Astrocyte of the cerebellum (primary cell): ENCODE data around the gene ECM2.

Source experiments
- DNase-seq: peaks from one replicate; pipeline ENCODE4 v3.0.0-alpha.2; 2011; ENCODE audit warnings: low read depth
- H3K4me3 ChIP-seq: 2 replicates; pipeline ENCODE4 v1.5.1; 2011; ENCODE audit warnings: mild to moderate bottlenecking, low read depth, low read length, moderate library complexity
- in situ Hi-C: cut with HindIII; loops from 2 replicates; pipeline ENCODE4 v1.10.0; 2017; ENCODE audit warnings: low sequenced_read_pairs
- TF ChIP-seq, protein P1 (sequence below): IDR thresholded peaks from 2 replicates; pipeline ENCODE4 v1.5.1; 2012; ENCODE audit warnings: low read length, low read depth, moderate library complexity, mild to moderate bottlenecking; ENCODE audit errors: missing control alignments

ECM2 gene

GRCh38 chr9:92518199-92518598 lies 17.6 kb downstream of the ECM2 start:
- TF ChIP-seq, protein P1, sequence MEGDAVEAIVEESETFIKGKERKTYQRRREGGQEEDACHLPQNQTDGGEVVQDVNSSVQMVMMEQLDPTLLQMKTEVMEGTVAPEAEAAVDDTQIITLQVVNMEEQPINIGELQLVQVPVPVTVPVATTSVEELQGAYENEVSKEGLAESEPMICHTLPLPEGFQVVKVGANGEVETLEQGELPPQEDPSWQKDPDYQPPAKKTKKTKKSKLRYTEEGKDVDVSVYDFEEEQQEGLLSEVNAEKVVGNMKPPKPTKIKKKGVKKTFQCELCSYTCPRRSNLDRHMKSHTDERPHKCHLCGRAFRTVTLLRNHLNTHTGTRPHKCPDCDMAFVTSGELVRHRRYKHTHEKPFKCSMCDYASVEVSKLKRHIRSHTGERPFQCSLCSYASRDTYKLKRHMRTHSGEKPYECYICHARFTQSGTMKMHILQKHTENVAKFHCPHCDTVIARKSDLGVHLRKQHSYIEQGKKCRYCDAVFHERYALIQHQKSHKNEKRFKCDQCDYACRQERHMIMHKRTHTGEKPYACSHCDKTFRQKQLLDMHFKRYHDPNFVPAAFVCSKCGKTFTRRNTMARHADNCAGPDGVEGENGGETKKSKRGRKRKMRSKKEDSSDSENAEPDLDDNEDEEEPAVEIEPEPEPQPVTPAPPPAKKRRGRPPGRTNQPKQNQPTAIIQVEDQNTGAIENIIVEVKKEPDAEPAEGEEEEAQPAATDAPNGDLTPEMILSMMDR: no peak
- no peak overlapping the region for H3K4me3 ChIP-seq
- no peak for DNase-seq
- in situ Hi-C loops: no loop called here

DNA sequence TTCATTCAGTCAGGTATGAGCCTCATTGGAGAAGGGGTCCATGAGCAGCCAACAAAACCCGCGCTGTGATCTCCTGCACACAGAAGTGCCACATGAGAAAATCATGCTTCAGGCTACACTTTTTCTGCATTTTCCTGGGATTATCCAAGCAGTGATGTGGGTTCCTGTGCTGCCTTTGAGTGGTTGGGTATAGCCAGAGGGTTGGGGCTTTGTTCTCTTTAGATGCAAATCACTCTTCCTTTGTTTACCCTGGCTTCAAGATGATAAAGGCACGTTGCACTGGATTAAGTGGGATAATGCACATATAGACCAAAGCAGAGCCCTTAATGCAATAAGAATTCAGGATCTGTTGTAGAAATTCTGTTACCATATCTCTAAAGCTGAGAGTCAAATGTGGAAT lies 18.7 kb downstream of the ECM2 start:
- in situ Hi-C loops: no loop called here
- TF ChIP-seq, protein P1: no peak
- H3K4me3 ChIP-seq: no peak overlapping the region
- DNase-seq: no peak

DNA sequence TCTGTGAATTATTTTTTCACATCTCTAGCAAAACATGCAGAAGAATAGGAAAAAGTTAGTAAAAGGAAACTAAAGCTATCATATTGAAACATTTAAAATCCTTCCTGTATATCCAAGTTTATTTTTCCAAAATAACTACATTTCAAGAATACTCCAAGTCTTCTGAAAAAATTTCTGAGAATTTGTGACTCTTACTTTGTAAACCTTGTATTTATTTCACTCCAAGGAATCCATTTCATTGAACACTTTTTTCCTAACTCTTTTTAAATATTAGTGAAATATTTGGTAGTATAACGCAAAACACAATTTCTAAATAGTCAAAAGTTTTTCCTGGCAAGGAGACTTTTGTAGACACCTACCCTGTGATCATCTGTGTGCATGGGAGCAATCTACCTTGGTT lies 19.3 kb downstream of the ECM2 start:
- TF ChIP-seq, protein P1: no peak
- no peak for DNase-seq
- in situ Hi-C loops: no loop called here
- H3K4me3 ChIP-seq: no peak overlapping the region

DNA sequence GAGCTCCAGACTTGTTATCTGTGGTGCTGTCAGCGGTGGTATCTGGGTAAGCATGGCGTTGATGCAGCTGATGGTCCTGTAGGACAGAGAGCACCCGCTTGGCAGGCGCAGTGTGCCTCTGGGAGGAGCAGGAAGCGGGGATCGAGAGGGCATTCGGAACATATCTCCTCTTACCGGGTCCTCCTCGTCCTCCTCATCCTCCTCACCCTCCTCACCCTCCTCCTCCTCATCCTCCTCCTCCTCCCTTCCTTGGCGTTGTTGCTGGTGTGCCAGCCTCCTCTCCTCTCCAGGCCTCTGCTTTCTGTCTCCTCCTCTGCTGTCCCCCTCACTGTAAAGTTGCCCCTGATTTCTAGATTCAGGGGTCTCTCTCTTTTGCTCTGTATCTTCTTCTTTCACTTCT lies 21.2 kb downstream of the ECM2 start:
- TF ChIP-seq, protein P1: no peak
- in situ Hi-C loops: no loop called here
- no peak for DNase-seq
- no peak overlapping the region for H3K4me3 ChIP-seq

DNA sequence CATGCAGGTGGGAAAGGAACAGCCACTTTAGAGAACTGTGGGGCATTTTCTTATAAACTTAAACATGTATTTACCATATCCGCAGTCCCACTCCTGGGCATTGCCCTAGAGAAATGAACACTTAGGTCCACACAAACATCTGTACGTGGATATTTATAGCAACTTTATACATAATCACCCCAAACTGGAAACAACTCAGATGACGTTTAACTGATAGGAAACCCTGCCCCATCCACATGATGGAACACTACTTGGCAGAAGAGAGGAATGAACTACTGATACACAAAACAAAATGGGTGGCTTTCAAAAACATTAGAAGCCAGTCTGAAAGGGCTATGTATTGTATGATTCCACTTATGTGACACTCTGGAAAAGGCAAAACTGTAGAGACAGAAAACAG lies 22.4 kb downstream of the ECM2 start:
- no peak for DNase-seq
- H3K4me3 ChIP-seq: no peak overlapping the region
- TF ChIP-seq, protein P1: no peak
- in situ Hi-C loops: no loop called here

- DNase-seq: peak; percentile 60
- TF ChIP-seq, protein P1: no peak
- H3K4me3 ChIP-seq: no peak overlapping the region
- in situ Hi-C loops: no loop called here
Measured at GRCh38 chr9:92512622-92513021, 23.2 kb downstream of the ECM2 start.

- TF ChIP-seq, protein P1: no peak
- in situ Hi-C loops: no loop called here
- no peak overlapping the region for H3K4me3 ChIP-seq
Measured at GRCh38 chr9:92510747-92511146, 25.0 kb downstream of the ECM2 start.

More at GRCh38 chr9:92510747-92511146, 25.0 kb downstream of the ECM2 start:
- DNase-seq: no peak
